Measurements from ENCODE around the gene CRYBA4. TPM values are rescaled to one million over a fixed set of nuclear protein-coding genes. Genes with fewer than 3 reads are reported as not detected.

CRYBA4 gene
- polyA plus RNA-seq, 1 of the 3 experiments (the other 2 are of a cell fraction): not detected

GRCh38 chr22:26648528-26649388 lies 27.0 kb downstream of the CRYBA4 start:
- H3K9ac ChIP-seq: no peak overlapping the region
- no peak overlapping the region for H2AFZ ChIP-seq (ENCODE audit: low read depth)
- no peaks in the 10 kb centered on the region for H3K9me2 ChIP-seq
- H3K4me1 ChIP-seq (ENCODE audit: control insufficient read depth in 1 of 2, insufficient read depth in 2 of 2, low read depth in 1 of 2, low read length in 1 of 2): peaks cover 10 to 36% of the 10 kb centered on the region in 2 experiments; a peak in 3 of 4 replicates
- DNase-seq: peak; percentile 41
- H3K79me2 ChIP-seq (ENCODE audit: insufficient read depth): no peaks in the 10 kb centered on the region
- peak overlapping the region in 1 of 2 experiments; percentile 25; a peak in 1 of 4 replicates for H3K27ac ChIP-seq (ENCODE audit: low read depth in 2 of 2, low read length in 1 of 2)
- no peaks in the 10 kb centered on the region for H3K9me3 ChIP-seq
- no peaks in the 10 kb centered on the region for H4K20me1 ChIP-seq (ENCODE audit: insufficient read depth)
- TF ChIP-seq SMC3 (IDR thresholded peaks at IDR 0.05; ENCODE audit: low read depth, low read length) (no peak), RXRA (IDR thresholded peaks at IDR 0.05; ENCODE audit: borderline replicate concordance, low read depth) (no peak), NRF1 (IDR thresholded peaks at IDR 0.05; ENCODE audit: low read depth, low read length) (no peak), SIN3A (IDR thresholded peaks at IDR 0.05; ENCODE audit: borderline replicate concordance, low read depth, low read length) (no peak), MXI1 (IDR thresholded peaks at IDR 0.05; ENCODE audit: low read depth, low read length) (peak; percentile 86), EP300 (IDR thresholded peaks at IDR 0.05; ENCODE audit: borderline replicate concordance in 1 of 2, low read depth in 1 of 2, low read length in 1 of 2) (no peak), CTCF (IDR thresholded peaks at IDR 0.05) (no peak)
- no peaks in the 10 kb centered on the region for H3F3A ChIP-seq (replicated peaks; ENCODE audit: insufficient read depth)
- H3K27me3 ChIP-seq (ENCODE audit: insufficient read depth): peaks cover 31% of the 10 kb centered on the region
- H3K36me3 ChIP-seq (replicated peaks in 1 of 2; ENCODE audit: control insufficient read depth in 1 of 2, insufficient read depth in 2 of 2, low read length in 1 of 2): no peaks in the 10 kb centered on the region
- WGBS (ENCODE audit: low lambda C conversion rate): 88% methylated on average over 6 of the region's 6 CpGs
- ChIA-PET POLR2A (no interaction called here), CTCF (no interaction called here)
- no peak overlapping the region for H3K4me2 ChIP-seq
- H3K4me3 ChIP-seq (ENCODE audit: low read depth in 2 of 2, low read length in 1 of 2): no peak overlapping the region

GRCh38 chr22:26650722-26651421 lies 29.1 kb downstream of the CRYBA4 start:
- DNase-seq: no peak
- H3K9ac ChIP-seq: no peak overlapping the region
- H3K4me2 ChIP-seq: no peak overlapping the region
- H2AFZ ChIP-seq (ENCODE audit: low read depth): no peak overlapping the region
- peaks cover 5 to 26% of the 10 kb centered on the region in 2 experiments; a peak in 3 of 4 replicates for H3K4me1 ChIP-seq (ENCODE audit: control insufficient read depth in 1 of 2, insufficient read depth in 2 of 2, low read depth in 1 of 2, low read length in 1 of 2)
- ChIA-PET POLR2A (interaction anchor here (0.5 kb wide), 1 partner anchor 127 kb away, joined by 3 read pairs; no protein-coding TSS in a partner anchor), CTCF (interaction anchor here (0.8 to 1.2 kb wide), 4 partner anchors 15 to 29 kb away, joined by 3 to 4 read pairs (median 3); no protein-coding TSS in a partner anchor)
- no peaks in the 10 kb centered on the region for H3K79me2 ChIP-seq (ENCODE audit: insufficient read depth)
- 49% methylated on average over 5 of the region's 6 CpGs for WGBS (ENCODE audit: low lambda C conversion rate)
- no peaks in the 10 kb centered on the region for H4K20me1 ChIP-seq (ENCODE audit: insufficient read depth)
- peaks cover 34% of the 10 kb centered on the region for H3K27me3 ChIP-seq (ENCODE audit: insufficient read depth)
- no peak for TF ChIP-seq ZBTB33 (IDR thresholded peaks at IDR 0.05; ENCODE audit: borderline replicate concordance, low read depth)
- no peak for TF ChIP-seq SMC3 (IDR thresholded peaks at IDR 0.05; ENCODE audit: low read depth, low read length)
- TF ChIP-seq USF1 (IDR thresholded peaks at IDR 0.05; ENCODE audit: borderline replicate concordance, low read depth): no peak
- no peak for TF ChIP-seq MXI1 (IDR thresholded peaks at IDR 0.05; ENCODE audit: low read depth, low read length)
- TF ChIP-seq EZH2phosphoT487 (IDR thresholded peaks at IDR 0.05; ENCODE audit: borderline replicate concordance, low read depth): no peak
- TF ChIP-seq CTCF (IDR thresholded peaks at IDR 0.05): no peak
- no peak for TF ChIP-seq TAF1 (IDR thresholded peaks at IDR 0.05; ENCODE audit: borderline replicate concordance, low read depth, low read length)
- no peak for TF ChIP-seq POLR2AphosphoS5 (IDR thresholded peaks at IDR 0.05; ENCODE audit: low read depth, low read length)
- TF ChIP-seq GABPA (IDR thresholded peaks at IDR 0.05; ENCODE audit: low read depth): no peak
- no peak for TF ChIP-seq EP300 (IDR thresholded peaks at IDR 0.05; ENCODE audit: borderline replicate concordance in 1 of 2, low read depth in 1 of 2, low read length in 1 of 2)
- no peak for TF ChIP-seq ELF1 (IDR thresholded peaks at IDR 0.05)
- TF ChIP-seq NFIC (IDR thresholded peaks at IDR 0.05; ENCODE audit: borderline replicate concordance): no peak
- TF ChIP-seq NRF1 (IDR thresholded peaks at IDR 0.05; ENCODE audit: low read depth, low read length): no peak
- no peak for TF ChIP-seq SIN3A (IDR thresholded peaks at IDR 0.05; ENCODE audit: borderline replicate concordance, low read depth, low read length)
- no peak for TF ChIP-seq FOSL2 (IDR thresholded peaks at IDR 0.05; ENCODE audit: borderline replicate concordance, low read depth)
- H3K36me3 ChIP-seq (replicated peaks in 1 of 2; ENCODE audit: control insufficient read depth in 1 of 2, insufficient read depth in 2 of 2, low read length in 1 of 2): no peaks in the 10 kb centered on the region
- H3K9me3 ChIP-seq: no peaks in the 10 kb centered on the region
- H3K9me2 ChIP-seq: no peaks in the 10 kb centered on the region
- no peaks in the 10 kb centered on the region for H3F3A ChIP-seq (replicated peaks; ENCODE audit: insufficient read depth)
- no peak overlapping the region for H3K4me3 ChIP-seq (ENCODE audit: low read depth in 2 of 2, low read length in 1 of 2)
- H3K27ac ChIP-seq (ENCODE audit: low read depth in 2 of 2, low read length in 1 of 2): no peak overlapping the region
